GM21381 (cell line): ENCODE data around the gene PPP1R12C.
"Not testable (repeated sequence)": the region's sequence is repeated elsewhere in the genome, so short reads cannot be mapped to it uniquely, and the experiment has no call there.

Experiments
- ATAC-seq: cut with Tn5 transposase; IDR thresholded peaks from one replicate; pipeline ENCODE4 v1.9.1; 2021; ENCODE audit warnings: mild to moderate bottlenecking, moderate library complexity; ENCODE audit not compliant: unreplicated experiment

The PPP1R12C gene

DNA sequence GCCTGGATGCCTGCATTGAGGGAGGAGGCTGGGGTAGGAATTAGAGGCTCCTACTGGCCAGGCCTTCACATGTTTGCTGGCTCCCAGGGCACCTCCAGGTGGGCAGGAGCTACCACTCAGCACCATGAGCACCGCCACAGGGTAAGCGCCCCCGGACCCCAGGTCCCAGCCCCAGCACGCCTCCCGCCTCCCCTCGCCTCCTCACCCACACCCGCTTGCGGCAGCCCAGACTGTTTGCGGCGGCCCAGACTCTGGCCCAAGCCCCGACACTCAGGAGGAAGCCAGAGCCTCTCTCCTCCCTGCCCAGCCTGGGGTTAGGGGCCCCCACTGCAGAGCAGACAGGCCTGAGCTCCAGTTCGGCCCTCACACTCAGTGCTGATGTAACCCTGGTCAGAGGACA is 41.1 kb downstream of the PPP1R12C start:
- ATAC-seq: no peak

DNA sequence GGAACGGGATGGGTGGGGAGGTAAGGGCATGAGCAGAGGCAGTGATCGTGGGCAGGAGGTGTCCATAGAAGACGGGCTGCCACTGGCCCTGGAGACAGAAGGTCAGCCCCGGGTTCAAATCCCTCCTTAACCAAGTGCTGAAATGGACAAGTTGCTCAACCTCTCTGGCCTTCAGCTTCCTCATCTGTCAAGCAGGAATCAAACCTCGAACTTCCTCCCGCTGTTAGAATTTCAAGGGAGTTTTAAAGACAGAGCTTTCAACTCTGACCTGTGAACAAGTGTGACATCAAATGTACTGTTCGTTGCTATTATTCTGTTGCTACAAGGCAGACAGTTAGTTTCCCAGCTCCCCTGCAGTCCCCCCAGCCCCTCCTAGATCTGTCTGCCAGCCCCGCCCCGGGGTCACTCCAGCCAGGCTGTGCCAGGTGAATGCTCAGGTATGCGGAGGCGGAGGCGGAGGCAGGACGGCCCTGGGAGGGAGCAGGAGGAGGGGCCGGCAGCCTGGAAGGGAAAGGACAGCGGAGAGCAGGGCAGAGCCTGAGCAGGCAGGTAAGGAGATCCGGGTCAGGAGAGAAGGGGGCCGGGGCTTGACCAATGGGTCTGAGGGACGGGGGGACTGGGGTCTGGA is 42.0 kb downstream of the PPP1R12C start, which contains the start of gene EPS8L1:
TSS of gene EPS8L1 (plus strand) at position 499 of the 628 bp plus-strand sequence. CDS start 576 bp downstream, outside the sequence.
- no peak for ATAC-seq

DNA sequence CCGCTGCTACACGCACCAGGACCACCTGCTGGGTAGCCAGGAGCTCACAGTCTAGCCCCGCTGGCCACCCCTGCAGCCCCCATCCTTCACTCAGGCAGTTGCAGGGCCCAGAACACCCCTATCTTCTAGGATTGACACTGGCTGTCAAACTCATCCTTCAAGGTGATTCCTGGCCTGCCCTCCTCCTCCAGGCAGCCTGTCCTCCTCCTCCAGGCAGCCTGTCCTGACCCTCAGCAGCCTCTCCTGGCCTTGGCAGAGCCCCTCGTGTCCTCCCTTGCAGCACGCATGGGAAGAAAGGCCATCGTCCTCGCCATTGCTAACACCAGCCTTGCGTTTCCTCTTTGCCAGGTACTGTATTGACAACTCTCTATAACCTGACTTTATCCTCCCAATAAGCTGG is 45.5 kb downstream of the PPP1R12C start:
- ATAC-seq: no peak

DNA sequence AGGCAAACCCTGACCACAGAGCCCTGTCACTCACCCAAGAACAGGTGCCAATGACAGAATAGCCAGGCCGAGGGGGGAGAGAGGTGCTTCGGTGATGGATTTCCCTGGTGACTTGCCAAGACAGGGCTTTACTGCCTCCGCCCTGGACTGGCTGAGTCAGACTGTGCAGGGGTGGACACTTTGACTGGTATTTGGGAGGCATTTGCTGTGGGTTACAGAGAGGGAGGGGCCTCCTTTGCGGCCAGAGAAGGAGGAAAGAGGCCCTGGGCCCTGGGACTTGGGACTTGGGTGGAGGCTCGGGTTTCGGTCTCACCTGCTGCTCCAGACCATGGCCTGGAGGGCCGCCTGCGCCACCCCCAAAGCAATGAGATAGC is 46.3 kb downstream of the PPP1R12C start:
- ATAC-seq: no peak

DNA sequence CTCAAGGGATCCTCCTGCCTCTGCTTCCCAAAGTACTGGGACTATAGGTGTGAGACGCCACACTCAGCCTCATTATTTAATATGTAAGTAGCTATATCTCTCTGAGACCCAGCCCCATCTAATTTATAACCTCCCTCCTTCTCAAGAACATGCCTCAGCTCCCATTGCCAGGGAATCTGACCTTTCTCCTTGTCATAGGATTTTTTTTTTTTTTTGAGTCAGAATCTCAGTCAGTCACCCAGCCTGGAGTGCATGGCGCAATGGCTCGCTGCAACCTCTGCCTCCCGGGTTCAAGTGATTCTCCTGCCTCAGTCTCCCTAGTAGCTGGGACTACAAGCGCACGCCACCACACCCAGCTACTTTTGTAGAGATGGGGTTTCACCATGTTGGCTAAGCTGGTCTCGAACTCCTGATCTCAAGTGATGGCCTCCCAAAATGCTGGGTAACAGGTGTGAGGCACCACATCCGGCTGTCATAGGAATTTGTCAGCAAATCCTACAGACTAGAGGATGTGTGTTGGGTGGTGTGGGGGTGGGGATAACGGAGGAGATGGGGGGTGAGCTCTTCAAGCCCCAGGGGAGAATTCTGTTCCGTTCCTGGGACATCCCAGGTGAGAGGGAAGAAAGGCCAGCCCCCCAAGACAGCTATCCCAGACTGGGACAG is 46.8 kb downstream of the PPP1R12C start:
- ATAC-seq: no peak

DNA sequence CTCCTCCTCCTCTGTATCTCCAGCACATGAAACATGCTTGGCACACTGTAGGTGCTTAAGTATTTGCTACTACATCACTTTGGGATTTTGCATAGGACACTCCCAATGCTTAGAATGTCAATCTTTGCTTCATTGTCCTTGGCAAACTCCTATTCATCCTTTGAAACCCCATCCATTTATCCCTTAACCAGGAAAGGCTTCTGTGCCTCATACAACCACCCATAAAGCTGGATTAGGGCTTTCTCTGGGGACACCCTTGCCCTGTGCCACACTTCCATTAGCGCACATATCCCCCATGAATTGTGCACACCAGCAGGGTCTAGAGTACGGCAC is 47.6 kb downstream of the PPP1R12C start:
- no peak for ATAC-seq

DNA sequence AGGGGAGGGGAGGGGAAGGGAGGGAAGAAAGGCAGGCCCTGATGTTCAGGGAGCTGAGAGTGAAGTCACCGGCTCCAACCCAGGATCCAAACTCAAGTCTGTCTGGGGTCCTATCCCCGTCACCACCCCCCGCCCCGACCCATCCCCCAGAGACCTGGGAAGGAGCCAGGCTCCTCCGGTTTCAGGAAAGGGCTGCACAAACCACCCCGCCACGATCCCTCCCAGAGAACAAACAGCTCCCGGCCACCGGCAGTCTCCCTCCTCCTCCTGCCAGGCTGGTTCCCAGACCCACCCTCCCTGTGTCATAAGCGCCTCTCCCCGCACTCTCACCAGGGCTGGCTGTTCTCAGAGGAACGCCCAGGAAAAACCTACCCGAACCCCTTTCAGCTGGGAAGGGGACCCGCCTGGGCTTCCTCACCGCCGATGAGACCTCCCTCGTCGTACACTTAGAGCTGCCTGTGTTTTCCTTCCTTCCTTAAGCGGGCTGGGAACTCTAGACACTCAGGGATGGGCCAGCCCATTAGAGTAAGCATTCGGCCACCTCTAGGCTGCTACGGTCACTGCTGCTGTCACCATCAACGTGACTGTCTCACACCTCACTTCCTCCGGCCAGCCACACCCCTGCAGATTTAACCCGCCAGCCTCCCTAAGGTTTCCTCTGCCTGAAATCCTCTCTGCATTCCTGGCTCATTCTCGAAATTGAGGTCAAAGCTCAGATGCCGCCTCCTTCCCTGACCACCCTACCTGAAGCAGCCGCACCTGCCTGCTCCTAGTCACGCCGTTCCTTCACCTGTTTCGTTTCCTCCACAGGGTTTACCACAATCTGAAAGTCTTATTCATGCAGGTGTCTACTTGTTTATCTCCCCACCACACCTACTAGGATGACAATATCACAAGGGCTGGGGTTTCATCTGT is 48.2 kb downstream of the PPP1R12C start:
- ATAC-seq: no peak

DNA sequence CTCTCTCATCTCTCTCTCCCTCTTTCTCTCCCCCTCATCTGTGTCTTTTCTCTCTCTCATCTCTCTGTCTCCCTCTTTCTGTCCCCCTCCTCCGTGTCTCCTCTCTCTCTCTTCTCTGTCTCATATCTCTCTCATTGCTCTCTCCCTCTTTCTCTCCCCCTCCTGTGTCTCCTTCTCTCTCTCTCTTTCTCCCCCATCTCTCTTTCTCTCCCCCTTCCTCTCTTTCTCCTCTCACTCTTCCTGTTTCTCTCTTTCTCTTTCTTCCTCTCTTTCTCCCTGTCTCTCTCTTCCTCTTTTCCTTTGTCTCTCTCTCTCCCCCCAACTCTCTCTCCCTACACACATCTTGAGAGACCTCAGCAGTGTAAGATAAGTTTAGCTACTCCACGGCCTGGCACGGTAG is 49.6 kb downstream of the PPP1R12C start:
- ATAC-seq: no peak

DNA sequence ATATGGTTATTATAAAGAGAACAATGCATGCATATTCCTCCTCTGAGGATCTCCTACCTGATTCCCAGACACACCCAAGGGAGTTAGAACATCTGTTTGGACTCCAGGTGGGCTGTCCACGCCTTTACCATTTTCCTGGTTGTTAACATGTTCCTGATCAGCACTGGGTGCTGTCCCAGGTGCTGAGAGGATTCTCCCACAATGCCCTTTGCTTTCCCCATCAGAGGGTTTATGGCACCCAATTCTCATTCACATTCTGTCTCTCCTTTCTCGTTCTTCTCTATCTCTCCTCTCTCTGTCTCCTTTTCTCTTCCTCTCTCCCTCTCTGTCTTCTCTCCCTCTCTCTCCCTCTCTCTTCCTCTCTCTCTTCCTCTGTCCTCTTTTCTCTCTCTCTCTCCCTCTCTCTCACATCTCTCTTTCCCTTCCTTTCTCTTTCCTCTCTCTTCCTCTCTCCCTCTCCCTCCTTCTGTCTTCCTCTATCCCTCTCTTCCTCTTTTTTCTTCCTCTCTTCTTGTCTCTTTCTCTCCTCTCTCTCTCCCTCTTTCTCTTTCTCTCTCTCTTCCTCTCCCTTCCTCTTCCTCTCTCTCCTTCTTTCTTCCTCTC is 51.2 kb downstream of the PPP1R12C start:
- no peak for ATAC-seq

DNA sequence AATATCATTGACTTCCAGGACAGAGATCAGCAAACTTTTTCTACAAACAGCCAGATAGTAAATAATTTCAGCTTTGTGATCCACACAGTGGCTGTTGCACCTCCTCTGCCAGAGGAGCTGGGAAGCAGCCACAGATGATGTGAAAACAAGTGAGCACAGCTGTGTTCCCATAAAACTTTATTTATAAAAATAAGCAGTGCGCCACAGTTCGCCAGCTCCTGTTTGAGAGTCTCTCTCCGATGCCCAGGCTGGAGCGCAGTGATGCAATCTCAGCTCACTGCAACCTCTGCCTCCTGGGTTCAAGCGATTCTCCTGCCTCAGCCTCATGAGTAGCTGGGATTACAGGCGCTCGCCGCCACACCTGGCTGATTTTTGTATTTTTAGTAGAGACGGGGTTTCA is 51.9 kb downstream of the PPP1R12C start:
- ATAC-seq: not testable (repeated sequence)

DNA sequence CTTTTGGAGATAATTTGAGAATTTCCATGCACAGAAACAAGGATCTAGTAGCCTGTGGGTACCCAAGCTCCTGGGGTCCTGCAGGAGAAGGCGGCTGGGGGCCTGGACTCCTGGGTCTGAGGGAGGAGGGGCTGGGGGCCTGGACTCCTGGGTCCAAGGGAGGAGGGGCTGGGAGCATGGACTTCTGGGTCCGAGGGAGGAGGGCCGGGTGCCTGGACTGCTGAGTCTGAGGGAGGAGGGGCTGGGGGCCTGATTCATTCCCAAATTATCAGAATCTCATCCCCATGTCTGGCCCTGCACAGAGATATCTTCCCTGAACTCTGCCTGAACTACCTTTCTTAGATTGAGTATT is 54.0 kb downstream of the PPP1R12C start:
- ATAC-seq: no peak

DNA sequence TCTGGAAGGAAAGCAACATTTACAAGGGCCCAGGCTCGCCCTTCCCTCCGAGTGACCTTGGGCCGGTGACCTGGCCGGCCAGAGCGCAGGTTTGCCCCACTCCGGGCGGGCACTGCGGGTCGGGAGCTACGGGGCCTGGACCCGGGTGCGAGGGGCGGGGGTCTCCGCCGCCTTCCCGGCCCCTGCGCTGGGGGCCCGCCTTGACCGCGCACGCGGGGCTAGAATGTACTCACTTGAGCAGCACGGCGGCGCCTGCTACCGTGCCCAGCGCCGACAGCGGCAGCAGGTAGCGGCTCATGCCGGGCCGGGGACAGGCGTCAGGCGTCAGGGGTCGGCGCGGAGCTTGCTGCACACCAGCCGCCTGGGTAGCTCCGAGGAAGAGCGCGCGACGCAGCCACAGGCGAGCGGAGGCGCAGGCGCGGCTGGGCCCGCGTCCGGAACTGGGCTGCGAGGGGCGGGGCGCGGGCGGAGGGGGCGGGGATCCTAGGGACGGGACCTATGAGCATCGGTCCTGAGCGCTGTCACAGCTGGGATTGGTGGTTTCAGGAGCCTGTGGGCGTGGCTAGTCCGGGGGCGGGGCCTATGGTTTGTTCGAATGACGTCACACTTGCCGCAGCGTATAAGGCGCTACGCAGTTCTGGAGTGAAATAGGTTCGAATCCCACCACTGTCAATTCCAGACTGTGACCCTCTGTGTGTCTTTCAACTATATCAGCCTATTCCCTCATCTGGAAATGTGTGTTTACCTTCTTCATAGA is 54.5 kb downstream of the PPP1R12C start, which contains the start of gene RDH13:
TSS of gene RDH13 (minus strand) at position 414 of the 757 bp plus-strand sequence. CDS start at position 298, 116 bp downstream.
- ATAC-seq: peak; percentile 89

DNA sequence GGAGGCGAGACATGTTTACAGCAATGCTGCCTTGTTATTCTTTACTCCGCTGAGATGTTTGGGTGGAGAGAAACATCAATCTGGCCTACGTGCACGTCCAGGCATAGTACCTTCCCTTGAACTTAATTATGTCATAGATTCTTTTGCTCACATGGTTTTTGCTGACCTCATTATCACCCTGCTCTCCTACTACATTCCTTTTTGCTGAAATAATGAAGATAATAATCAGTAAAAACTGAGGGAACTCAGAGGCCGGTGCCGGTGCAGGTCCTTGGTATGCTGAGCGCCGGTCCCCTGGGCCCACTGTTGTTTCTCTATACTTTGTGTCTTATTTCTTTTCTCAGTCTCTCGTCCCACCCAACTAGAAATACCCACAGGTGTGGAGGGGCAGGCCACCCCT is 57.1 kb downstream of the PPP1R12C start:
- not testable (repeated sequence) for ATAC-seq

DNA sequence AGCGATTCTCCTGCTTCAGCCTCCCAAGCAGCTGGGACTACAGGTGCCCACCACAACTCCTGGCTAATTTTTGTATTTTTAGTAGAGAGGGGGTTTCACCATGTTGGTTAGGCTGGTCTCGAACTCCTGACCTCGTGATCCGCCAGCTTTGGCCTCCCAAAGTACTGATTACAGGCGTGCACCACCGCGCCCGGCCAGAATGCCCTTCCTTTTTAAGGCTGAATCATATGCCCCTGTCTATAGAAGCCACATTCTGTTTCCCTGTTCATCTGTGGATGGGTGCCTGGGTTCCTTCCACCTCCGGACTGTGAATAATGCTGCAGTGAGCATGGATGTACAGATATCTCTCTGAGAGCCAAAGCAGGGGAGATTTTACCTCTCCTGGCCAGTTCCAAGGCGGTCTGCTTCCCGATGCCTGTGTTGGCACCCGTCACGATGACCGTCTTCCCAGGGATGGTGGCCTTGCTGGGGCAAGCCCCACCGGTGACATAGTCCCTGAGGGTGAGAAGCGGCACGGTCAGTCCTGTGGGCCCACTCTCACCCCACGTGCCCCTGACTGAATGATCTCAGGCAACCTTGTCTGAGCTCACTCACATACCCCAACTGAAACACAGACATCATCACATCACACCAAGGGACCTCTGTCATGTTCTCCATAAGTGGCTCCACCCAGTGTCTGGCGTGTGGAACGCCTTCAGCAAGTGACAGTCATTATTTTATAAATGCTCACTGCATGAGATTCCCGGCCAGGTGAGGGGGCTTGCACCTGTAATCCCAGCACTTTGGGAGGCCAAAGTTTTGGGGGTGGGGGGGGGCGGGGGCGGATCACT is 58.4 kb downstream of the PPP1R12C start:
- ATAC-seq: no peak

DNA sequence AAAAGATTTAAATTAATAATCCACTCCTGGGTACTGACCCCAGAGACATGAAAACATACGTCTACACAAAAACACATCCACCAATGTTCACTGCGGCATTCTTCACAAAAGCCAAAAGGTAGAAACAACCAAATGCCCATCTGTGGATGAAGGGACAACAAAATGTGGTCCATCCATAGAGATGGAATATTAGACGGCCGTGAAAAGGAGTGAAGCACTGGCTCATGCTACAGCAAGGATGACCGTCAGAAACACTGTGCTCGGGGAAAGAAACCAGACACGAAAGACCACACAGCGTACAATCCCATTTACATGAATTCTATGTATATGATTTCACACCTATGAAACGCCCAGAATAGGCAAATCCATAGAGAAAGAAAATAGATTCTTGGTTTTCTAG is 60.6 kb downstream of the PPP1R12C start:
- no peak for ATAC-seq

DNA sequence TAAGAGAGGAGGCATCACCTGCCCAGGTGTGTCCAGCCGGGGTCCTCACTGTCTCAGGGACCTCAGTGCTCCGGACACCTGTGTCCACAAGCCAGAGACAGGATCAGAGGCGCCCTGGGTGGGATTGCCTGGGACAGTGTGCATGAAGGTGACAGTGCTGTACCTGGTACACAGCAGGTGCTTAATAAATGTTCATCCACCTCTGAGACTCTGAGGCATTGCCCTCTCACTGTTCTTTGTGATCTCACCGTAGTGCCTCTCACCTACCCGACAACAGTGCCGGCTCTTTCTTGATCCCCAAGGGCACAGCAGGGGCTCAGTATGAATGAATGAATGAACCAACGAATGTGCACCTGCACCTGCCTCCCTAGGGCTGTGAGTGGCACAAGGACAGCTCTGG is 63.7 kb downstream of the PPP1R12C start:
- no peak for ATAC-seq

DNA sequence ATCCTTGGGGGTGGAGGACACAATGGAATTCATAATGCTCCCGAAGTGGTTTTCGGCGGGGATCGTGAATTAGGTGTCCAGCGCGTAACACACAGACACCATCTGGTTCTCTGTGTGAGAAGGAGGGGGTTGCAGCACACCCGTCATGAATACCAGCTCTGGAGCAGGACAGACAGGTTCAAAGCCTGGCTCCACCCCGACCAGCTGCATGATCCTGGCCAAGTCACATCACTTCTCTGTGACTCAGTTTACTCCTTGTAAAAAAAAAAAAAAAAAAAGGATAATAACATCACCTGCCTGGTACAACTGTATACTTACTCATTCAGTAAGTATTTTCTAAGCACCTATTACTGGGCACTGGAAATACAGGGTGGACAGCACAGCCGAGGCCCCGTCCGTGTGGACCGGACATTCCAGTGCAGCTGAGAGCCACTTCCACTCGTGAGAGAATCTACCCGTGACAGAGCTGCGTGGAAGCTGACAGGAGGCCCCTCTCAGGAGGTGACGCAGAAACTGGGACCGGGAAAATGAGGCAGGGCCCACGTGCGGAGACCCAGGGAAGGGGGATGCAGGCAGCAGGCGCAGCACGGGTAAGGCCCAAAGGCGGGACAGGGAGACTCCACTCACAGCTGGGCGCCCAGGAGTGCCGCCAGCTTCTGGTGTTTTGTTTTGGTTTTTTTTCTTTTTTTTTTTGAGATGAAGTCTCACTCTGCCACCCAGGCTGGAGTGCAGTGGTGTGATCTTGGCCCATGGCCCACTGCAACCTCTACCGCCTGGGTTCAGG is 66.5 kb downstream of the PPP1R12C start:
- no peak for ATAC-seq

DNA sequence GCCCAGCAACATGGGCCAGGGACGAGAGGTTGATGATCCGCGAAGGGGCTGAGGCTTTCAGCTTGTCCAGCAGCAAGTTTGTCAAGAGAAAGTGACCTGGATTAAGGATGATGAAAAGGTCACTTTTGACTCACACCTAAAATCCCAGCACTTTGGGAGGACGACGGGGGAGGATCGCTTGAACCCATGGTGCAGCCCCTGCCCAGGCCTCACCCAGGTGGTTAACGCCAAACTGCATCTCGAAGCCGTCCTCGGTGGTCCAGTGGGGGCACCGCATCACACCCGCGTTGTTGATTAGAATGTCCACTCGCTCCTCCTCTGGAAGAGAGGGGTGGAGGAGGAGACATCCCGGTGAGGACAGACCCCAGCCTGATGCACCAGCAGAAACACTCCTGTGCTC is 69.0 kb downstream of the PPP1R12C start:
- no peak for ATAC-seq

DNA sequence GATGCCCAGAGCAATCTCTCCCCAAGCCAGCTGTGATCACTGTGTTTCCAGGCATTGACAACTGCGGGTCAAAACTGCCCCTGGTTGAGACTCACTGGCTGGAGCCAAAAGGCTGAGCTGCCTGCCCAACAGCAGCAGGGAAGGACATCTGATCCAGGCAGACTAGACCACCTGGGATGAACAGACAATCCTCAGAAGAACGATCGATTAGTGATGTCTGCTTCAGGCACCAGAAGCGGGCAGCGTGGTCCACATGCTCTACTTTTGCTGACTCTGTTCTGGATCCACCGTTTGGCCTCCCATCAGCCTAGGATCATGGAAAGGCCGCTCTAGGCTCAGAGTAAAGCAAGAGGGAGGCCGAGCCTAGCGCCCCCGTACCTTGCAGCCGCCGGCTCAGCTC is 69.5 kb downstream of the PPP1R12C start:
- ATAC-seq: no peak
